Fibroblast of mammary gland (primary cell): ENCODE results near the gene ODC1.

Experiments used
- DNase-seq: peaks from one replicate; pipeline ENCODE4 v3.0.0-alpha.2; 2010; ENCODE audit warnings: low read depth
- H3K4me3 ChIP-seq: 2 replicates; pipeline ENCODE4 v1.5.1; 2011; ENCODE audit warnings: low read depth, mild to moderate bottlenecking, low read length, moderate library complexity; ENCODE audit not compliant: control insufficient read depth
- TF ChIP-seq, protein P1 (sequence below): conservative IDR thresholded peaks from 2 replicates; pipeline ENCODE4 v1.5.1; 2011; ENCODE audit warnings: low read depth, low read length, inconsistent platforms; ENCODE audit not compliant: control insufficient read depth, insufficient read depth

Gene ODC1

DNA sequence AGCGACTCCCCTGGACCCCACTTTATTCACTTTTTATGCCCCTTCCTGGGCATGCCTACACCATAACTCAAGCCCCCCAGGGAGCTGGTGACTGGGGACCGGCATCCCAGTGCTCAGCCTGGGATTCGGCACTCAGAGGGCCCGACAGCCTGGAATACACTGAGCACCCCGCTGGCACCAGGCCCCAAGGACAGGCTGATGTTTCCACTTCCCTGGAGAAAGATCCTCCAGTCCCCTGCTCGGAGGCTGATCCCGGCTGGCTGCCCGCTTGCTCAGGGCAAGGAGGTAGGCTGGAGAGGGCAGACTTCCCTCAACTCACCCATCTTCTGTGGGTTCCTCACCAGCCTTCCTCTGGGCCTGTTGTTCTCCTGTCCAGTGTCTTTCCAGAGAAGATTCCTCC is 36.6 kb downstream of the ODC1 start:
- no peak overlapping the region for H3K4me3 ChIP-seq
- TF ChIP-seq, protein P1, sequence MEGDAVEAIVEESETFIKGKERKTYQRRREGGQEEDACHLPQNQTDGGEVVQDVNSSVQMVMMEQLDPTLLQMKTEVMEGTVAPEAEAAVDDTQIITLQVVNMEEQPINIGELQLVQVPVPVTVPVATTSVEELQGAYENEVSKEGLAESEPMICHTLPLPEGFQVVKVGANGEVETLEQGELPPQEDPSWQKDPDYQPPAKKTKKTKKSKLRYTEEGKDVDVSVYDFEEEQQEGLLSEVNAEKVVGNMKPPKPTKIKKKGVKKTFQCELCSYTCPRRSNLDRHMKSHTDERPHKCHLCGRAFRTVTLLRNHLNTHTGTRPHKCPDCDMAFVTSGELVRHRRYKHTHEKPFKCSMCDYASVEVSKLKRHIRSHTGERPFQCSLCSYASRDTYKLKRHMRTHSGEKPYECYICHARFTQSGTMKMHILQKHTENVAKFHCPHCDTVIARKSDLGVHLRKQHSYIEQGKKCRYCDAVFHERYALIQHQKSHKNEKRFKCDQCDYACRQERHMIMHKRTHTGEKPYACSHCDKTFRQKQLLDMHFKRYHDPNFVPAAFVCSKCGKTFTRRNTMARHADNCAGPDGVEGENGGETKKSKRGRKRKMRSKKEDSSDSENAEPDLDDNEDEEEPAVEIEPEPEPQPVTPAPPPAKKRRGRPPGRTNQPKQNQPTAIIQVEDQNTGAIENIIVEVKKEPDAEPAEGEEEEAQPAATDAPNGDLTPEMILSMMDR: no peak
- DNase-seq: no peak

DNA sequence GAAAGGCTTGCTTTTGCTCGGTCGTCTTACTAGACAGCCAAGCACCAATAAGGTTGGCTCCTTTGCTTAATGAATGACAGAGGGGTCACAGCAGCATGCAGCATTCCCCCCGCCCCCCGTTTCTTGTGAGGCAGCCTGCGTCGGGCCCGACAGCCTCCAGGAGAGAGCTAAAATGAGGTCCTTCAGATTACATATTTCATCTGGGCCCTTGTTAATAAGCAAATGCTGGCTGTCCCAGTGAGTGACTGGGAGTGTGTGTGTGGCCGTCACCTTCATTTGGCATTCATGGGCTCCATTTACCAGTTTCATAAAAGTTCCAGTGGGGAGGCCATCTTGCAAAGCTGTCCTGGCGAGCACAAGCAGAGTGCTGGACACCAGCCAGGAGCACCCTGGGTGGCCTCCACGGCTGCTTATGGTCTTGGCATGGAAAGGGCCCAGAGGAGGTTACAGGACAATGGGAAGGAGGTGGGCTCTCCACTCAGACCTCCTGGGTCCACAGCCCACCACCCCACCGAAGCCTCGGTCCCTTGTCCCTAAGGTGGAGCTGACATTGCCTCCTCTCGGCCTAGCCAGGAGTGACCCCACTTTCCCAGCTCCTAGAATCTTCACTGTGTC is 37.2 kb downstream of the ODC1 start:
- TF ChIP-seq, protein P1: no peak
- DNase-seq: no peak

DNA sequence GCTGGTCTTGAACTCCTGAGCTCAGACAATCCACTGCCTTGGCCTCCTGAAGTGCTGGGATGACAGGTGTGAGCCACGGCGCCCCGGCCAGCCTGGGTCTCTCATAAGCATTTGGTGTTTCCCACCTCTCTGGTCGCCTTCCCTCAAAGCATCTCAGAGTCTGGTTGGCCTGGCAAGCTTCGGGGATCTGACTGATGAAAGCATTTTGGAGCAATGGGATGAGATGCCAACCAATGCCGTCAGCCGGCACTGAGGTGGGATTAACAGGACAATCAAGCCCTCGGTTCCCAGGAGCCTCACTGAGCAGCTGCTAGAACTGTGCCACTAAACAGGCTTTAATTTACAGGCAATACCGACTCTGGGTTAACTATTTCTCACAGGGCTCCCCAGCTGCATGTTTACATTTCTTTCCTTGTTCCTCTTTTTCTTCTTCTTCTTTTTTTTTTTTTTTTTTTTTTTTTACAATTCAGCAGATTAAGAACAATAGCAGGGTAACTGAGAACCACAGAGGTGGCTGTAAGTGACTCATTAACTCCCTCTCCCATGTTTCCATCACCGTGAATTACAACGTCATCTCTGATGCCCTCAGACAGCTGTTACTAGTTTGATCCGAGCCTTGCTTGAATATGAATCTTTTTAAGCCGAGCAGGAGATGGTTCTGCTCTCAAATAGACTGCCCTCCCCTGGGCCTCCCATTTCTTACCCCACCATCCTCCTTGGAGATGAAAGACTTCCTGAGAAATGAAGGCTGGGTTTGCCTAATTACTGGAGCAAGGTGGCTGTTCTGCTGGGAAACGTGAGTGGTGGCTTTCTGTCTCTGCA is 37.9 kb downstream of the ODC1 start:
- TF ChIP-seq, protein P1: no peak
- no peak overlapping the region for H3K4me3 ChIP-seq
- DNase-seq: no peak

More for the DNA sequence above, 37.2 kb downstream of the ODC1 start:
- no peak overlapping the region for H3K4me3 ChIP-seq

DNA sequence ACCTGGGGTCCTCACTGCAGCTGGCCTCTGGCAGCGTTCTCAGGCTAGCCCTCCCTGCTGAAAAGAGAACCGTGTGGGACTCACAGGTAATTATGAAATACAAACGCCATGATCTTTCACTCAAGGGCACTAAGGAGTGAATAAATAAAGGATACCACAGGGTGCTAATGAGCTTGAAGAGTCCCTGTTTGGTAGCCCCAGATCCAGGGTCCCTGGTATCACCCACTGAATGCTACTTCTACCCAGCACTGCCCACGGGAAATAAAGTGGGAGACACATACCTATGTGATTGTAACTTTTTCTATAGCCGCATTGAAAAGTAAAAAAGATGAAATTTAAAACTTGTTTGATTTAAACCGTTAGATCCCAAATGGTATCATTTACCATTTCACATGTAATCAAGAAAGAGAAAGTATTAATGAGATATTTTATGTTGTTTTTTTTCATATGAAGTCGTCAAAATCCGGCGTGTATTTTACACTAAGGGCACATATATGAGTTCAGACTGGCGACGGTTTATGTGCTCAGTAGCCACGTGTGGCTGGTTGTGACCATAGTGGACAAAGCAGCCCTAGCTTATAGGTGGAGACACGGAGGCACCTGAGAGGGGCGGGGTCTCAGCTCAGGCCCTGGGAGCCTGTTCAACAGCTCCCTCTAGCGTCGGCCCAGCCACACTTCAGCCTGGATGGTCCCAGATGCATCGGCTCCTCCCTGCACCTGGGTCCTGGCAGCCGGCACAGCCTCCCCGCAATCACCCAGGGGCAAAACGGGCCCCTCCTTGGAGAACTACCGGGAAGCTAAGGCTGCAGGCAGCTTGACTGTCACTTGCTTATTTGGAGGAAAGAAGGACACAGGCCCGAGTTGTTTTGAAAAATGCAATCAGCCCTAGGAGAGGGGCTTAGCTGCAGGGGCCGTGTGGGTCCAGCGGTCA is 39.2 kb downstream of the ODC1 start:
- TF ChIP-seq, protein P1: peak; percentile 90
- no peak overlapping the region for H3K4me3 ChIP-seq
- peak; percentile 63 for DNase-seq

DNA sequence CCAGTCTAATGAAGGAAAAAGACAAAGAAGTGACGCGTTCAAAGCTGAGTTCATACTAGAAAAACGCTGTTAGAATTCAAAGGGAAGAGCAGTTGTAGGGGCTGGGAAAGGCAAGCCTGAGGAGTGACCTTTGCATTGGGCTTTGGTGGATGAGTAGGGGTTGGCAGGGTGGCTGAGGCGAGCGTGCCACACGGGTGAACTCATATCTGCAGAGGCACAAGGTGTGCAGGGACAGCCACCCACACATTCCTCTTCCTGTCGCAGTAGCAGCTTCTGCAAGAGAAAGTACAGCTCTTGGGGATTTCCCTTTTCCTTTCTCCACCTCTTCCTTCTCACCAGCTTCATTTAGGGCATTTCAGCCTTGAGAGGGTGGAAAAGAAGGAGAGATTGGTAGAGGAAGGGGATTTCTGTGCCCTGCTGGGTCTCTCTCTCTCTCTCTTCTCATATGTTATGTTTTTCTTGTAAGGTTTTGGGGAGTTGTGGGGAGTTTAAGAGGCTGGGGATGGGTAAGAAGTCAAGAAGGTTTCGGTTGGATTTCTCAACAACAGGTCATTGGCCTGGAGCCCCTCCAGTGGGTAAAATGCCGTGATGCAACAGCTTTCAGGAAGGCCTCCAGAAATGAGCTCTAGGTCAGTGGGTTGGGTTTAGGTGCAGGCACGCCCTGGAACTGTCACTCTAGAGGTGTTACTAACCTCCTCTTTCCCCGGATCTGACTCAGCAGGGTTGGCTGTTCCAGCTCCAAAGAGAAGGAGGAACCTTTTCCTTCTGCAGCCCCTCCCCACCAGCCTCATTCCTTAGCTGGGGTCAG is 40.1 kb downstream of the ODC1 start:
- peak; percentile 90 for DNase-seq
- H3K4me3 ChIP-seq: no peak overlapping the region
- TF ChIP-seq, protein P1: no peak

DNA sequence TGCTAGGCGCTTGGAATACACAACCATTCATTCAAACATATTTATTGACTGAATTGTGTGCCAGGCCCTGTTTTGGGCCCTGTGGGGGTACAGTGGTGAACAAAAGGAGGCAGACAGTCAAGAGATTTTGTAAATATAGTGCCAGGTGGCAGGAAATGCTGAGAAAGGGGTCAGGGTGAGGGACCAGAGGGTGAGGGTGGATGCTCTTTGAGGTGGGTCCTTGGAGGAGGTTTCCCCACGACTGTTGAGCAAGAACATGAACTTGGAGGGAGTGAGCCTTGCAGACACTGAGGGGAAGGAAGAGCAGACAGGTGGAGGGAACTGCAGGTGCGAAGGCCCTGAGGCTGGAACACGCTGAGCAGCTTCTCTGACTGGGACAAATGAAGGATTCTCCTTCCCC is 40.7 kb downstream of the ODC1 start:
- no peak for DNase-seq
- TF ChIP-seq, protein P1: no peak
- H3K4me3 ChIP-seq: no peak overlapping the region
